H1 (cell line): ENCODE measurements around the gene PARM1. TPM values are rescaled to one million over a fixed set of nuclear protein-coding genes. Genes with fewer than 3 reads are reported as not detected.

Experiments
- ASH2L ChIP-seq: fragments of 200-600, 300-600 bp; sonication (generic); IDR thresholded peaks from one replicate; pipeline ENCODE4 v1.7.1; 2017; ENCODE audit warnings: low read length
- CBX8 ChIP-seq: fragments of 300-800, 300-1000 bp; sonication (generic); IDR thresholded peaks from 2 replicates; pipeline ENCODE4 v1.7.1; 2016; ENCODE audit warnings: low read depth, low read length, borderline replicate concordance
- CEBPB ChIP-seq: IDR thresholded peaks from 2 replicates; pipeline ENCODE4 v1.6.1; 2012; ENCODE audit warnings: low read depth, low read length
- CREB1 ChIP-seq: IDR thresholded peaks from 2 replicates; pipeline ENCODE4 v1.6.1; 2012; ENCODE audit warnings: inconsistent platforms
- E2F6 ChIP-seq: IDR thresholded peaks from 2 replicates; pipeline ENCODE4 v1.6.1; 2012; ENCODE audit warnings: inconsistent platforms
- EGR1 ChIP-seq: IDR thresholded peaks from 2 replicates; pipeline ENCODE4 v1.6.1; 2011; ENCODE audit warnings: low read depth, low read length, borderline replicate concordance
- EP300 ChIP-seq, 2 experiments: IDR thresholded peaks; 1 replicate in 1 of 2; 2 replicates in 1 of 2; pipeline ENCODE4 v1.6.1; 2011 to 2012; ENCODE audit warnings: low read depth in 2 of 2, low read length in 2 of 2, mild to moderate bottlenecking in 2 of 2, borderline replicate concordance in 1 of 2, inconsistent platforms in 1 of 2, moderate library complexity in 1 of 2
- EZH2 ChIP-seq: fragments of 200-600 bp; sonication (generic); IDR thresholded peaks from 2 replicates; pipeline ENCODE4 v1.7.1; 2012; ENCODE audit warnings: low read depth, mild to moderate bottlenecking, moderate library complexity, low read length, inconsistent platforms; ENCODE audit not compliant: severe bottlenecking
- GTF2F1 ChIP-seq: IDR thresholded peaks from 2 replicates; pipeline ENCODE4 v1.6.1; 2012; ENCODE audit warnings: low read depth, low read length, improper control_type of control experiment, borderline replicate concordance
- JUN ChIP-seq: IDR thresholded peaks from 2 replicates; pipeline ENCODE4 v1.6.1; 2011; ENCODE audit warnings: low read depth, mild to moderate bottlenecking, improper control_type of control experiment, low read length
- RAD21 ChIP-seq, 2 experiments: IDR thresholded peaks in 1 of 2; conservative IDR thresholded peaks in 1 of 2; 2 replicates each; pipeline ENCODE4 v1.6.1; 2011; ENCODE audit warnings: low read depth in 2 of 2, low read length in 2 of 2, improper control_type of control experiment in 1 of 2, inconsistent platforms in 1 of 2, mild to moderate bottlenecking in 1 of 2, moderate library complexity in 1 of 2
- RBBP5 ChIP-seq: IDR thresholded peaks from 2 replicates; pipeline ENCODE4 v1.7.1; 2012; ENCODE audit warnings: low read depth, mild to moderate bottlenecking, inconsistent platforms, low read length, moderate library complexity, borderline replicate concordance
- SAP30 ChIP-seq: fragments of 300-600 bp; sonication (generic); IDR thresholded peaks from 2 replicates; pipeline ENCODE4 v1.7.1; 2012; ENCODE audit warnings: low read length, moderate library complexity, mild to moderate bottlenecking, inconsistent platforms; ENCODE audit not compliant: insufficient read depth, insufficient replicate concordance
- SIX5 ChIP-seq: IDR thresholded peaks from 2 replicates; pipeline ENCODE4 v1.6.1; 2011; ENCODE audit warnings: mild to moderate bottlenecking, low read depth, low read length
- SP2 ChIP-seq: IDR thresholded peaks from 2 replicates; pipeline ENCODE4 v1.6.1; 2012; ENCODE audit warnings: mild to moderate bottlenecking, low read length, inconsistent platforms
- SUZ12 ChIP-seq: fragments of 200-600 bp; sonication (generic); IDR thresholded peaks from 2 replicates; pipeline ENCODE4 v1.6.1; 2012; ENCODE audit warnings: mild to moderate bottlenecking, inconsistent platforms, low read length, moderate library complexity, mixed read lengths
- TAF7 ChIP-seq: optimal IDR thresholded peaks from 2 replicates; pipeline ENCODE3; 2011; ENCODE audit warnings: low read depth, mild to moderate bottlenecking, inconsistent platforms, low read length, moderate library complexity, borderline replicate concordance
- TBP ChIP-seq: IDR thresholded peaks from 2 replicates; pipeline ENCODE4 v1.6.1; 2011; ENCODE audit warnings: low read depth, low read length, improper control_type of control experiment
- polyA plus RNA-seq, 7 experiments: library from polyadenylated mRNA; depleted of rRNA in 3 of 7; stranded (reverse) in 5 of 7; unstranded in 2 of 7; fragments of >200 nt in 5 of 7; fragments of 200-250 nt in 2 of 7; gene quantifications; 1 replicate in 5 of 7; 2 replicates in 1 of 7; 4 replicates in 1 of 7; pipeline versions ENCODE4 v1.2.1 to v1.2.3, GENCODE V29; 2011 to 2013; ENCODE audit warnings: missing spikeins in 2 of 7, mixed read lengths in 2 of 7
- total RNA-seq: library from RNA; stranded (reverse); fragmentation: NEBNext Ultra II Directional; extraction: Animal tissue kit (Norgen Biotek cat#: 25700); gene quantifications from 2 replicates; pipeline ENCODE4 v1.2.1, GENCODE V29; 2021
- TF ChIP-seq, protein P1 (sequence below), 3 experiments: IDR thresholded peaks; 1 replicate in 2 of 3; 2 replicates in 1 of 3; pipeline versions ENCODE4 v1.5.1 to v1.6.1; 2011; ENCODE audit warnings: low read length in 3 of 3, mild to moderate bottlenecking in 3 of 3, inconsistent platforms in 2 of 3, low read depth in 1 of 3, moderate library complexity in 1 of 3; ENCODE audit not compliant: insufficient read depth in 1 of 3; ENCODE audit errors: control extremely low read depth in 1 of 3
- TF ChIP-seq, protein P2 (sequence below): IDR thresholded peaks from 2 replicates; pipeline ENCODE4 v1.6.1; 2012; ENCODE audit warnings: inconsistent platforms

Gene PARM1
- total and polyA plus RNA-seq, 2 of the 8 experiments (the other 6 are each of a cell fraction or from before 2014, with no cell fraction given), result 2.0 to 5.3 TPM

GRCh38 chr4:74932832-74933561, at the start of gene PARM1 (continued):
- no peak for TF ChIP-seq CEBPB
- no peak for TF ChIP-seq SAP30
- peak; percentile 90 for TF ChIP-seq E2F6
- TF ChIP-seq, protein P1, sequence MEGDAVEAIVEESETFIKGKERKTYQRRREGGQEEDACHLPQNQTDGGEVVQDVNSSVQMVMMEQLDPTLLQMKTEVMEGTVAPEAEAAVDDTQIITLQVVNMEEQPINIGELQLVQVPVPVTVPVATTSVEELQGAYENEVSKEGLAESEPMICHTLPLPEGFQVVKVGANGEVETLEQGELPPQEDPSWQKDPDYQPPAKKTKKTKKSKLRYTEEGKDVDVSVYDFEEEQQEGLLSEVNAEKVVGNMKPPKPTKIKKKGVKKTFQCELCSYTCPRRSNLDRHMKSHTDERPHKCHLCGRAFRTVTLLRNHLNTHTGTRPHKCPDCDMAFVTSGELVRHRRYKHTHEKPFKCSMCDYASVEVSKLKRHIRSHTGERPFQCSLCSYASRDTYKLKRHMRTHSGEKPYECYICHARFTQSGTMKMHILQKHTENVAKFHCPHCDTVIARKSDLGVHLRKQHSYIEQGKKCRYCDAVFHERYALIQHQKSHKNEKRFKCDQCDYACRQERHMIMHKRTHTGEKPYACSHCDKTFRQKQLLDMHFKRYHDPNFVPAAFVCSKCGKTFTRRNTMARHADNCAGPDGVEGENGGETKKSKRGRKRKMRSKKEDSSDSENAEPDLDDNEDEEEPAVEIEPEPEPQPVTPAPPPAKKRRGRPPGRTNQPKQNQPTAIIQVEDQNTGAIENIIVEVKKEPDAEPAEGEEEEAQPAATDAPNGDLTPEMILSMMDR (IDR thresholded peaks at IDR 0.05; ENCODE audit: control extremely low read depth in 1 of 3, insufficient read depth in 1 of 3, low read depth in 1 of 3, low read length in 3 of 3), result peak; percentile 68 to 88 (median 78)
- TF ChIP-seq EP300 (IDR thresholded peaks at IDR 0.05; ENCODE audit: borderline replicate concordance in 1 of 2, low read depth in 2 of 2, low read length in 2 of 2), result no peak
- no peak for TF ChIP-seq TAF7
- TF ChIP-seq, protein P2, sequence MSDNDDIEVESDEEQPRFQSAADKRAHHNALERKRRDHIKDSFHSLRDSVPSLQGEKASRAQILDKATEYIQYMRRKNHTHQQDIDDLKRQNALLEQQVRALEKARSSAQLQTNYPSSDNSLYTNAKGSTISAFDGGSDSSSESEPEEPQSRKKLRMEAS, result peak; percentile 90
- TF ChIP-seq EGR1, result no peak
- TF ChIP-seq ASH2L, result peak; percentile 65
- TF ChIP-seq GTF2F1, result no peak
- TF ChIP-seq TBP, result peak; percentile 49; the same call in 1 of the 2 replicates
- peak; percentile 88 to 95 for TF ChIP-seq RAD21 (IDR thresholded peaks at IDR 0.05 in 1 of 2, conservative IDR thresholded peaks at IDR 0.05 in 1 of 2; ENCODE audit: low read depth in 2 of 2, low read length in 2 of 2)
- TF ChIP-seq RBBP5, result peak; percentile 88
- no peak for TF ChIP-seq CBX8
- no peak for TF ChIP-seq EZH2
- no peak for TF ChIP-seq CREB1
- TF ChIP-seq SP2, result no peak
- no peak for TF ChIP-seq SUZ12
- TF ChIP-seq JUN, result no peak
- no peak for TF ChIP-seq SIX5
